HepG2 (cell line): Measurements from ENCODE around the gene ELFN1. TPM values are rescaled to one million over a fixed set of nuclear protein-coding genes. Genes with fewer than 3 reads are reported as not detected.
A peak's percentile ranks its signal among the peaks of the same experiment; 100 is the strongest.

ENCODE experiments used
- CTCF ChIP-seq: sonication (generic); formaldehyde crosslinking; IDR thresholded peaks from 2 replicates; pipeline ENCODE4 v1.5.0; 2020; ENCODE audit warnings: mild to moderate bottlenecking, missing genetic modification reagents, moderate library complexity
- DPF2 ChIP-seq: sonication (generic); formaldehyde crosslinking; IDR thresholded peaks from 2 replicates; pipeline ENCODE4 v1.4.0; 2020; ENCODE audit warnings: mild to moderate bottlenecking, low read depth, missing genetic modification reagents, borderline replicate concordance
- FIP1L1 ChIP-seq: fragments of 200-400 bp; formaldehyde crosslinking; IDR thresholded peaks from 2 replicates; pipeline ENCODE4 v1.6.1; 2018; ENCODE audit warnings: low read depth, mild to moderate bottlenecking, low read length, moderate library complexity, borderline replicate concordance; ENCODE audit not compliant: insufficient read depth
- GRHL1 ChIP-seq: sonication (generic); formaldehyde crosslinking; conservative IDR thresholded peaks from 2 replicates; pipeline ENCODE4 v1.8.0; 2022; ENCODE audit warnings: missing genetic modification reagents
- HDAC2 ChIP-seq: sonication (generic); formaldehyde crosslinking; IDR thresholded peaks from 2 replicates; pipeline ENCODE4 v1.4.0; 2020; ENCODE audit warnings: missing genetic modification reagents
- HNF4G ChIP-seq, 2 experiments: sonication (generic) in 1 of 2; formaldehyde crosslinking in 1 of 2; IDR thresholded peaks; 2 replicates each; pipeline versions ENCODE4 v1.4.0 to v1.6.1; 2011 to 2020; ENCODE audit warnings: borderline replicate concordance in 2 of 2, low read depth in 2 of 2, mild to moderate bottlenecking in 2 of 2, low read length in 1 of 2, missing genetic modification reagents in 1 of 2, moderate library complexity in 1 of 2
- HOXA5 ChIP-seq: sonication (generic); formaldehyde crosslinking; IDR thresholded peaks from 2 replicates; pipeline ENCODE4 v1.4.0; 2020; ENCODE audit warnings: missing genetic modification reagents
- MAFG ChIP-seq: sonication (generic); formaldehyde crosslinking; IDR thresholded peaks from 2 replicates; pipeline ENCODE4 v1.5.1; 2020; ENCODE audit warnings: mild to moderate bottlenecking, missing genetic modification reagents
- PHF8 ChIP-seq: sonication (generic); formaldehyde crosslinking; IDR thresholded peaks from 2 replicates; pipeline ENCODE4 v1.5.0; 2020; ENCODE audit warnings: missing genetic modification reagents
- PPARG ChIP-seq: conservative IDR thresholded peaks from 2 replicates; pipeline ENCODE4 v1.6.1; 2016; ENCODE audit warnings: missing biosample characterization, missing genetic modification reagents
- RNF2 ChIP-seq: fragments of 450-650 bp; conservative IDR thresholded peaks from 2 replicates; pipeline ENCODE4 v1.6.1; 2016; ENCODE audit warnings: low read depth
- SRSF9 ChIP-seq: fragments of 200-400 bp; formaldehyde crosslinking; IDR thresholded peaks from 2 replicates; pipeline ENCODE4 v1.6.1; 2018; ENCODE audit warnings: borderline replicate concordance, mild to moderate bottlenecking, low read depth, low read length; ENCODE audit not compliant: insufficient read depth, poor library complexity, severe bottlenecking
- ZMAT5 ChIP-seq: sonication (generic); formaldehyde crosslinking; IDR thresholded peaks from 2 replicates; pipeline ENCODE4 v1.5.0; 2020; ENCODE audit warnings: mild to moderate bottlenecking, low read depth, missing genetic modification reagents, borderline replicate concordance
- ZNF280B ChIP-seq: sonication (generic); formaldehyde crosslinking; IDR thresholded peaks from 2 replicates; pipeline ENCODE4 v1.5.0; 2020; ENCODE audit warnings: missing genetic modification reagents, mild to moderate bottlenecking, borderline replicate concordance
- ZNF501 ChIP-seq: sonication (generic); formaldehyde crosslinking; IDR thresholded peaks from 2 replicates; pipeline ENCODE4 v1.5.1; 2020; ENCODE audit warnings: mild to moderate bottlenecking, moderate library complexity, missing genetic modification reagents
- ZNF563 ChIP-seq: sonication (generic); formaldehyde crosslinking; IDR thresholded peaks from 2 replicates; pipeline ENCODE4 v1.8.0; 2022; ENCODE audit warnings: mild to moderate bottlenecking, moderate library complexity, missing genetic modification reagents
- ZNF839 ChIP-seq: sonication (generic); formaldehyde crosslinking; IDR thresholded peaks from 2 replicates; pipeline ENCODE4 v1.4.0; 2020; ENCODE audit warnings: missing genetic modification reagents, mild to moderate bottlenecking, borderline replicate concordance
- ZNF883 ChIP-seq: sonication (generic); formaldehyde crosslinking; IDR thresholded peaks from 2 replicates; pipeline ENCODE4 v1.5.1; 2020; ENCODE audit warnings: mild to moderate bottlenecking, missing genetic modification reagents; ENCODE audit errors: not compliant biosample characterization
- polyA plus RNA-seq, 8 experiments: library from polyadenylated mRNA; depleted of rRNA in 3 of 8; stranded (reverse) in 7 of 8; unstranded in 1 of 8; fragments of >200 nt; fragmentation: Illumina TruSeq in 4 of 8; extraction: Trizol in 4 of 8; gene quantifications; 2 replicates each; pipeline versions ENCODE4 v1.2.1 to v1.2.3, GENCODE V29; 2011 to 2016; ENCODE audit warnings: low read depth in 4 of 8, missing spikeins in 1 of 8, mixed read lengths in 1 of 8; ENCODE audit not compliant: insufficient read depth in 1 of 8
- total RNA-seq, 5 experiments: library from RNA; depleted of rRNA; stranded (reverse); fragments of >200 nt; fragmentation: Illumina TruSeq; extraction: Trizol; gene quantifications; 2 replicates each; pipeline ENCODE4 v1.2.3, GENCODE V29; 2016; ENCODE audit warnings: low read depth in 1 of 5
- TF ChIP-seq, protein P1 (sequence below): sonication (generic); formaldehyde crosslinking; IDR thresholded peaks from 2 replicates; pipeline ENCODE4 v1.4.0; 2020; ENCODE audit warnings: missing genetic modification reagents

The ELFN1 gene
- total and polyA plus RNA-seq, 2 of the 13 experiments (the other 11 are each of a cell fraction or from before 2014, with no cell fraction given) = 0.13 to 0.18 TPM

GRCh38 chr7:1664711-1665548 is 5.1 kb upstream of the ELFN1 start (continued):
- TF ChIP-seq GRHL1 (CRISPR knock-in tag) (no peak), ZNF501 (0 out of 2 replicates have a peak, but pooled peaks have one; percentile 25), HNF4G (IDR thresholded peaks at IDR 0.05; ENCODE audit: borderline replicate concordance, low read depth, low read length) (no peak), HNF4G (CRISPR knock-in tag; IDR thresholded peaks at IDR 0.05; ENCODE audit: borderline replicate concordance, low read depth) (no peak), MAFG (CRISPR knock-in tag) (no peak), HDAC2 (no peak), RNF2 (no peak), HOXA5 (CRISPR knock-in tag) (no peak), PPARG (no peak), ZNF883 (CRISPR knock-in tag) (no peak), ZNF563 (CRISPR knock-in tag) (no peak), ZNF280B (CRISPR knock-in tag) (no peak), ZNF839 (no peak), FIP1L1 (no peak), SRSF9 (no peak), PHF8 (CRISPR knock-in tag) (peak; percentile 19; the same call in 1 of the 2 replicates), DPF2 (CRISPR knock-in tag) (no peak), ZMAT5 (CRISPR knock-in tag) (no peak), CTCF (peak; percentile 79)
- TF ChIP-seq, protein P1, sequence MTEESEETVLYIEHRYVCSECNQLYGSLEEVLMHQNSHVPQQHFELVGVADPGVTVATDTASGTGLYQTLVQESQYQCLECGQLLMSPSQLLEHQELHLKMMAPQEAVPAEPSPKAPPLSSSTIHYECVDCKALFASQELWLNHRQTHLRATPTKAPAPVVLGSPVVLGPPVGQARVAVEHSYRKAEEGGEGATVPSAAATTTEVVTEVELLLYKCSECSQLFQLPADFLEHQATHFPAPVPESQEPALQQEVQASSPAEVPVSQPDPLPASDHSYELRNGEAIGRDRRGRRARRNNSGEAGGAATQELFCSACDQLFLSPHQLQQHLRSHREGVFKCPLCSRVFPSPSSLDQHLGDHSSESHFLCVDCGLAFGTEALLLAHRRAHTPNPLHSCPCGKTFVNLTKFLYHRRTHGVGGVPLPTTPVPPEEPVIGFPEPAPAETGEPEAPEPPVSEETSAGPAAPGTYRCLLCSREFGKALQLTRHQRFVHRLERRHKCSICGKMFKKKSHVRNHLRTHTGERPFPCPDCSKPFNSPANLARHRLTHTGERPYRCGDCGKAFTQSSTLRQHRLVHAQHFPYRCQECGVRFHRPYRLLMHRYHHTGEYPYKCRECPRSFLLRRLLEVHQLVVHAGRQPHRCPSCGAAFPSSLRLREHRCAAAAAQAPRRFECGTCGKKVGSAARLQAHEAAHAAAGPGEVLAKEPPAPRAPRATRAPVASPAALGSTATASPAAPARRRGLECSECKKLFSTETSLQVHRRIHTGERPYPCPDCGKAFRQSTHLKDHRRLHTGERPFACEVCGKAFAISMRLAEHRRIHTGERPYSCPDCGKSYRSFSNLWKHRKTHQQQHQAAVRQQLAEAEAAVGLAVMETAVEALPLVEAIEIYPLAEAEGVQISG (CRISPR knock-in tag) = peak; percentile 16; the same call in 1 of the 2 replicates
